SH-SY5Y (cell line): ENCODE results near the gene GPR87.

ENCODE experiments used
- GATA2 ChIP-seq: IDR thresholded peaks from 2 replicates; pipeline ENCODE4 v1.6.1; 2011; ENCODE audit warnings: mild to moderate bottlenecking, low read depth, low read length
- GATA3 ChIP-seq: IDR thresholded peaks from 2 replicates; pipeline ENCODE4 v1.6.1; 2011; ENCODE audit warnings: low read depth, mild to moderate bottlenecking, low read length, moderate library complexity

- TF ChIP-seq GATA2 = no peak
- no peak for TF ChIP-seq GATA3
Observed at GRCh38 chr3:151356794-151357462, 40.3 kb upstream of the GPR87 start.
